Measurements from ENCODE around the gene ARPP19.

DNA sequence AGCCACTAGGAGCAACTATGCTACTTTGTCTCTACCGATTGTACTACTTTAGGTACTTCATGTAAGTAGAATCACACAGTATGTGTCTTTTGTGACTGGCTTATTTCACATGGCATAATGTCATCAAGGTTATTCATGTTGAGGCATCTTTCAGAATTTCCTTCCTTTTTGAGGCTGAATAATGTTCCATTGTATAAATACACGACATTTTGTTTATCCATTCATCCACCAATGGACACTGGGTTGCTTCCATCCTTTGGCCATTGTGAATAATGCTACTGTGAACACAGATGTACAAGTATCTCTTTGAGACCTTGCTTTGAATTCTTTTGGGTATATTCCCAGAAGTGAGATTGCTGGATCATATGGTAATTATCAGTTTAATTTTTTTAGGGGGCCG is 69.3 kb downstream of the ARPP19 start:
- TF ChIP-seq, protein P1, sequence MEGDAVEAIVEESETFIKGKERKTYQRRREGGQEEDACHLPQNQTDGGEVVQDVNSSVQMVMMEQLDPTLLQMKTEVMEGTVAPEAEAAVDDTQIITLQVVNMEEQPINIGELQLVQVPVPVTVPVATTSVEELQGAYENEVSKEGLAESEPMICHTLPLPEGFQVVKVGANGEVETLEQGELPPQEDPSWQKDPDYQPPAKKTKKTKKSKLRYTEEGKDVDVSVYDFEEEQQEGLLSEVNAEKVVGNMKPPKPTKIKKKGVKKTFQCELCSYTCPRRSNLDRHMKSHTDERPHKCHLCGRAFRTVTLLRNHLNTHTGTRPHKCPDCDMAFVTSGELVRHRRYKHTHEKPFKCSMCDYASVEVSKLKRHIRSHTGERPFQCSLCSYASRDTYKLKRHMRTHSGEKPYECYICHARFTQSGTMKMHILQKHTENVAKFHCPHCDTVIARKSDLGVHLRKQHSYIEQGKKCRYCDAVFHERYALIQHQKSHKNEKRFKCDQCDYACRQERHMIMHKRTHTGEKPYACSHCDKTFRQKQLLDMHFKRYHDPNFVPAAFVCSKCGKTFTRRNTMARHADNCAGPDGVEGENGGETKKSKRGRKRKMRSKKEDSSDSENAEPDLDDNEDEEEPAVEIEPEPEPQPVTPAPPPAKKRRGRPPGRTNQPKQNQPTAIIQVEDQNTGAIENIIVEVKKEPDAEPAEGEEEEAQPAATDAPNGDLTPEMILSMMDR (IDR thresholded peaks at IDR 0.05): no peak
- TF ChIP-seq EZH2phosphoT487 (IDR thresholded peaks at IDR 0.05; ENCODE audit: borderline replicate concordance, low read depth): no peak
